Liver (tissue), 3 donors: ENCODE measurements around the gene PDX1.

ENCODE experiments used
- EGR1 ChIP-seq, 2 donors: IDR thresholded peaks; 2 replicates each; pipeline ENCODE4 v1.6.1; 2016 to 2018; ENCODE audit warnings: antibody characterized with exemption in 2 of 2, low read depth in 2 of 2
- GABPA ChIP-seq, 2 donors: IDR thresholded peaks in 1 of 2; conservative IDR thresholded peaks in 1 of 2; 2 replicates each; pipeline ENCODE4 v1.6.1; 2016; ENCODE audit warnings: antibody characterized with exemption in 2 of 2, mild to moderate bottlenecking in 1 of 2, moderate library complexity in 1 of 2
- TAF1 ChIP-seq: conservative IDR thresholded peaks from 2 replicates; pipeline ENCODE4 v1.6.1; 2016; ENCODE audit warnings: antibody characterized with exemption, mild to moderate bottlenecking
- YY1 ChIP-seq: IDR thresholded peaks from 2 replicates; pipeline ENCODE4 v1.6.1; 2016; ENCODE audit warnings: antibody characterized with exemption, mild to moderate bottlenecking
- TF ChIP-seq, protein P1 (sequence below): fragments of 150-350 bp; IDR thresholded peaks from 2 replicates; pipeline ENCODE4 v1.5.1; 2017; ENCODE audit warnings: improper control_type of control experiment, low read depth, low read length; ENCODE audit not compliant: missing input control
- TF ChIP-seq, protein P2 (sequence below): IDR thresholded peaks from 2 replicates; pipeline ENCODE4 v1.6.1; 2016; ENCODE audit warnings: antibody characterized with exemption
- donor health status: healthy.
- donor health status: healthy.

DNA sequence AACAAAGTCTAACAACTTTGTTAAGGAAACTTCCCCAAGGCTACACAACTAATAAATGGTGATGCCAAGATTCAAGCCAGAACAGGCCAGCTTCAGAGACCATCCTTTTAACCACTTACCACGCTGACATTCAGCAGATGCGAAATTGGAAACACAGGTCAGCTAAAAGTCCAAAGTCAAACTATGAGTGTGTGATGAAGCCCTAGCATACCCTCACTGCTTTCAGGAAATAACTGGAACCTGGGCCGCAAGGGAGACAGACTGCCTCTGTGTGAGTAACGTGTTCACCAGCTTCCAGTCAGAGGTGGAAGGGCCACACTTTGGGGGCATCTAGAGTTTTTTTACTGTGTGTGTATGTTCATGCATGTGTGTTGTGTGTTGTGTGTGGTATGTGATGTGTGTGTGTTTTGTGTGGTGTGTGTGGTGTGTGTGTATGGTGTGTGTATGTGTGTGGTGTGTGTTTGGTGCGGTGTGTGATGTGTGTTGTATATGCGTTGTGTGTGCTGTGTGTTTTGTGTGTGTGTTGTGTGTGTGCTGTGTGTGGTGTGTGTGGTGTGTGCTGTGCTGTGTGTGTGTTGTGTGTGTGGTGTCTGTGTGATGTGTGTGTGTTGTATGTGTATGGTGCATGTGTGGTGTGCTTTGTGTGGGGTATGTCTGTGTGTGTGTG is 12.5 kb upstream of the PDX1 start:
- TF ChIP-seq YY1 = no peak
- TF ChIP-seq, protein P1, sequence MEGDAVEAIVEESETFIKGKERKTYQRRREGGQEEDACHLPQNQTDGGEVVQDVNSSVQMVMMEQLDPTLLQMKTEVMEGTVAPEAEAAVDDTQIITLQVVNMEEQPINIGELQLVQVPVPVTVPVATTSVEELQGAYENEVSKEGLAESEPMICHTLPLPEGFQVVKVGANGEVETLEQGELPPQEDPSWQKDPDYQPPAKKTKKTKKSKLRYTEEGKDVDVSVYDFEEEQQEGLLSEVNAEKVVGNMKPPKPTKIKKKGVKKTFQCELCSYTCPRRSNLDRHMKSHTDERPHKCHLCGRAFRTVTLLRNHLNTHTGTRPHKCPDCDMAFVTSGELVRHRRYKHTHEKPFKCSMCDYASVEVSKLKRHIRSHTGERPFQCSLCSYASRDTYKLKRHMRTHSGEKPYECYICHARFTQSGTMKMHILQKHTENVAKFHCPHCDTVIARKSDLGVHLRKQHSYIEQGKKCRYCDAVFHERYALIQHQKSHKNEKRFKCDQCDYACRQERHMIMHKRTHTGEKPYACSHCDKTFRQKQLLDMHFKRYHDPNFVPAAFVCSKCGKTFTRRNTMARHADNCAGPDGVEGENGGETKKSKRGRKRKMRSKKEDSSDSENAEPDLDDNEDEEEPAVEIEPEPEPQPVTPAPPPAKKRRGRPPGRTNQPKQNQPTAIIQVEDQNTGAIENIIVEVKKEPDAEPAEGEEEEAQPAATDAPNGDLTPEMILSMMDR = no peak
- TF ChIP-seq EGR1 (IDR thresholded peaks at IDR 0.05; ENCODE audit: low read depth in 2 of 2) = no peak
- TF ChIP-seq, protein P2, sequence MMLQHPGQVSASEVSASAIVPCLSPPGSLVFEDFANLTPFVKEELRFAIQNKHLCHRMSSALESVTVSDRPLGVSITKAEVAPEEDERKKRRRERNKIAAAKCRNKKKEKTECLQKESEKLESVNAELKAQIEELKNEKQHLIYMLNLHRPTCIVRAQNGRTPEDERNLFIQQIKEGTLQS = no peak
- TF ChIP-seq TAF1 = no peak
- TF ChIP-seq GABPA (IDR thresholded peaks at IDR 0.05 in 1 of 2, conservative IDR thresholded peaks at IDR 0.05 in 1 of 2) = no peak
